ENCODE results near the gene STK39.

The STK39 gene

GRCh38 chr2:168145426-168146310 lies 101.7 kb downstream of the STK39 start:
- DNase-seq (ENCODE audit: insufficient read length, low spot score) (no peak), FAIRE-seq (no peak)
- no peak for TF ChIP-seq CTCF (IDR thresholded peaks at IDR 0.05; ENCODE audit: insufficient read depth, missing control alignments)

GRCh38 chr2:168145011-168145410 lies 102.4 kb downstream of the STK39 start:
- DNase-seq (ENCODE audit: insufficient read length, low spot score) (no peak), FAIRE-seq (no peak)
- no peak for TF ChIP-seq CTCF (IDR thresholded peaks at IDR 0.05; ENCODE audit: insufficient read depth, missing control alignments)

DNA sequence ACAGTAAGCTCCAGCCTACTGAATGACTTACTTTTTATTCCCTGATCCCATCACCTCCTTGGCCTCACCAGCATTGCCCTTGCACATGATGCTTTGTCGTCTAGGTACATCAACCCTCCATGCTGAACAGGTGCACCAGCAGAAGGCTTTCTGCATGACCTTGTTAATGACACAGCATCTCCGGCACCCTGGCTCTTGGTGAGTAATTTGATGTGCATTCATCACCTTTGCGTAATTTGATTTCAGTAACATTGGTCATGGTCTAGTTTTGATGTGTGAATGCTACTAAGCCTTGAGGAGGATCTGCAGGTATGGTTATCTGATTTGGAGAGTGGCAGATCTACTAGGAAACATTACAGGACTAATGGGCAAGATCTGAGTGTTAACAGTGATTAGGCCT lies 103.6 kb downstream of the STK39 start:
- FAIRE-seq (no peak), DNase-seq (ENCODE audit: insufficient read length, low spot score) (no peak)
- TF ChIP-seq CTCF (IDR thresholded peaks at IDR 0.05; ENCODE audit: insufficient read depth, missing control alignments) = no peak

- FAIRE-seq (no peak), DNase-seq (ENCODE audit: insufficient read length, low spot score) (no peak)
- no peak for TF ChIP-seq CTCF (IDR thresholded peaks at IDR 0.05; ENCODE audit: insufficient read depth, missing control alignments)
These were observed 106.5 kb downstream of the STK39 start for GRCh38 chr2:168140892-168141291.

- no peak for TF ChIP-seq CTCF (IDR thresholded peaks at IDR 0.05; ENCODE audit: insufficient read depth, missing control alignments)
- DNase-seq (ENCODE audit: insufficient read length, low spot score) (no peak), FAIRE-seq (no peak)
These were observed 107.5 kb downstream of the STK39 start for GRCh38 chr2:168139852-168140251.

- no peak for TF ChIP-seq CTCF (IDR thresholded peaks at IDR 0.05; ENCODE audit: insufficient read depth, missing control alignments)
- no peak for FAIRE-seq
These were observed 108.5 kb downstream of the STK39 start for GRCh38 chr2:168138901-168139300.

GRCh38 chr2:168138374-168138773 lies 109.0 kb downstream of the STK39 start:
- DNase-seq (ENCODE audit: insufficient read length, low spot score) (no peak), FAIRE-seq (no peak)
- no peak for TF ChIP-seq CTCF (IDR thresholded peaks at IDR 0.05; ENCODE audit: insufficient read depth, missing control alignments)

More at GRCh38 chr2:168138901-168139300, 108.5 kb downstream of the STK39 start:
- DNase-seq (ENCODE audit: insufficient read length, low spot score) = no peak
